Gastroesophageal sphincter (tissue), 4 donors: ENCODE measurements around the gene PXT1. TPM values are rescaled to one million over a fixed set of nuclear protein-coding genes. Genes with fewer than 3 reads are reported as not detected.

ENCODE experiments used
- ATAC-seq: fragments of 150-250 bp; one replicate; pipeline ENCODE4 v1.9.1; 2016; ENCODE audit warnings: mild to moderate bottlenecking, moderate library complexity
- H3K27ac ChIP-seq, 4 donors: fragments of 200-600 bp; sonication (generic) in 3 of 4; 1 replicate in 3 of 4; 2 replicates in 1 of 4; pipeline ENCODE4 v1.5.1; 2016 to 2019
- H3K27me3 ChIP-seq: fragments of 200-600 bp; sonication (generic); one replicate; pipeline ENCODE4 v1.5.1; 2019
- H3K36me3 ChIP-seq, 2 donors: fragments of 200-600 bp; sonication (generic); one replicate each; pipeline ENCODE4 v1.5.1; 2019; ENCODE audit warnings: control low read depth in 1 of 2
- H3K4me1 ChIP-seq, 3 donors: fragments of 200-600 bp; sonication (generic); 1 replicate in 2 of 3; 2 replicates in 1 of 3; pipeline ENCODE4 v1.5.1; 2016 to 2019; ENCODE audit warnings: control low read depth in 2 of 3
- H3K4me3 ChIP-seq, 2 donors: fragments of 200-600 bp; sonication (generic); one replicate each; pipeline ENCODE4 v1.5.1; 2019; ENCODE audit warnings: mild to moderate bottlenecking in 1 of 2, moderate library complexity in 1 of 2
- H3K9me3 ChIP-seq, 3 donors: fragments of 200-600 bp; sonication (generic); one replicate each; pipeline ENCODE4 v1.5.1; 2017 to 2019; ENCODE audit warnings: control low read depth in 2 of 3
- CTCF ChIP-seq, 4 experiments: fragments of 200-600 bp in 2 of 4; fragments of 450-650 bp in 2 of 4; sonication (generic) in 1 of 4; IDR thresholded peaks; one replicate each; pipeline ENCODE4 v1.5.1; 2017 to 2019; ENCODE audit warnings: antibody characterized with exemption in 4 of 4, mild to moderate bottlenecking in 2 of 4, moderate library complexity in 2 of 4
- EP300 ChIP-seq: sonication (generic); formaldehyde crosslinking; IDR thresholded peaks from one replicate; pipeline ENCODE4 v1.6.1; 2017; ENCODE audit warnings: antibody characterized with exemption, mild to moderate bottlenecking
- POLR2A ChIP-seq, 2 donors: fragments of 450-650 bp; IDR thresholded peaks; one replicate each; pipeline ENCODE4 v1.6.1; 2017; ENCODE audit warnings: antibody characterized with exemption in 2 of 2, mild to moderate bottlenecking in 2 of 2, moderate library complexity in 1 of 2
- POLR2AphosphoS5 ChIP-seq: sonication (generic); formaldehyde crosslinking; IDR thresholded peaks from one replicate; pipeline ENCODE4 v1.6.1; 2017; ENCODE audit warnings: antibody characterized with exemption
- WGBS, 2 donors: methylation state at CpG; one replicate each; pipeline ENCODE4 v1.1.5; 2018; ENCODE audit warnings: low coverage in 1 of 2; 5-methylcytosine and 5-hydroxymethylcytosine counted together
- total RNA-seq, 4 donors: library from RNA; depleted of rRNA; stranded (reverse); fragments of >200 nt; gene quantifications; one replicate each; pipeline ENCODE4 v1.1.0, GENCODE V29; 2016

PXT1 gene
- total RNA-seq, 4 donors from 2014 or later, result 2.0 TPM; not detected in 3

GRCh38 chr6:36386495-36387439 is 55.9 kb downstream of the PXT1 start:
- Histone ChIP-seq H3K4me3 (peak overlapping the region; percentile 62 to 68), H3K9me3 (no peaks in the 10 kb centered on the region), H3K27ac (peak overlapping the region in 2 of 4 donors; percentile 48), H3K4me1 (peaks cover 0 to 27% (median 2%) of the 10 kb centered on the region in 3 donors), H3K27me3 (no peaks in the 10 kb centered on the region), H3K36me3 (no peaks in the 10 kb centered on the region)
- TF ChIP-seq CTCF (IDR thresholded peaks at IDR 0.05), result peak in 1 of 4 experiments; percentile 20
- TF ChIP-seq POLR2A (IDR thresholded peaks at IDR 0.05), result no peak
- no peak for TF ChIP-seq EP300
- no peak for TF ChIP-seq POLR2AphosphoS5
- peak; percentile 42 for ATAC-seq
- 0 to 2% methylated on average over 8 to 23 of the region's 33 CpGs for WGBS, 2 donors

- no peaks in the 10 kb centered on the region for H3K9me3 ChIP-seq
- H3K27ac ChIP-seq, result no peak overlapping the region
- H3K27me3 ChIP-seq, result no peaks in the 10 kb centered on the region
- no peak for TF ChIP-seq POLR2A (IDR thresholded peaks at IDR 0.05)
- TF ChIP-seq EP300, result no peak
- no peak for TF ChIP-seq POLR2AphosphoS5
- TF ChIP-seq CTCF (IDR thresholded peaks at IDR 0.05), result no peak
- no peak for ATAC-seq
- whole genome bisulfite sequencing, 2 donors, result no CpG with 5 or more reads among the region's 2 CpGs
- no peak overlapping the region for H3K4me3 ChIP-seq
- no peaks in the 10 kb centered on the region for H3K36me3 ChIP-seq
- peaks cover 0 to 27% (median 2%) of the 10 kb centered on the region in 3 donors for H3K4me1 ChIP-seq
Observed at GRCh38 chr6:36384095-36384494, 58.6 kb downstream of the PXT1 start.

GRCh38 chr6:36383606-36384005 is 59.0 kb downstream of the PXT1 start:
- Histone ChIP-seq H3K4me1 (peaks cover 0 to 27% (median 2%) of the 10 kb centered on the region in 3 donors), H3K4me3 (no peak overlapping the region), H3K36me3 (no peaks in the 10 kb centered on the region), H3K9me3 (no peaks in the 10 kb centered on the region), H3K27me3 (no peaks in the 10 kb centered on the region), H3K27ac (no peak overlapping the region)
- ATAC-seq, result no peak
- WGBS, 2 donors, result 86 to 93% methylated on average over 1 of the region's 2 CpGs
- TF ChIP-seq CTCF (IDR thresholded peaks at IDR 0.05) (no peak), EP300 (no peak)

- no peak for ATAC-seq
- TF ChIP-seq EP300 (no peak), CTCF (IDR thresholded peaks at IDR 0.05) (no peak), POLR2A (IDR thresholded peaks at IDR 0.05) (no peak), POLR2AphosphoS5 (no peak)
- H3K27ac ChIP-seq, result no peak overlapping the region
Observed at GRCh38 chr6:36382976-36383375, 59.7 kb downstream of the PXT1 start.

More at GRCh38 chr6:36382976-36383375, 59.7 kb downstream of the PXT1 start:
- Histone ChIP-seq H3K27me3 (no peaks in the 10 kb centered on the region), H3K4me1 (peaks cover 0 to 22% (median 2%) of the 10 kb centered on the region in 3 donors), H3K4me3 (no peak overlapping the region), H3K9me3 (no peaks in the 10 kb centered on the region), H3K36me3 (no peaks in the 10 kb centered on the region)
- WGBS, 2 donors, result 60 to 67% methylated on average over 1 to 3 of the region's 4 CpGs
